Measurements from ENCODE around the gene AGBL5.
"Not testable (repeated sequence)": the region's sequence is repeated elsewhere in the genome, so short reads cannot be mapped to it uniquely, and the experiment has no call there.

DNA sequence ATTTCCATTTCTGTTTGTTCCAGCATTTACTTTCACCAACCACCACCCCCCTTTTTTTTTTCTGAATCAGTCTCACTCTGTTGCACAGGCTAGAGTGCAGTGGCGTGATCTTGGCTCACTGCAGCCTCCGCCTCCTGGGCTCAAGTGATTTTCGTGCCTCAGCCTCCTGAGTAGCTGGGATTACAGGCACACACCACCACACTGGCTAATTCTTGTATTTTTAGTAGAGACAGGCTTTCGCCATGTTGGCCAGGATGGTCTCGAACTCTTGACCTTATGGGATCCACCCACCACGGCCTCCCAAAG is 24.1 kb downstream of the AGBL5 start:
- TF ChIP-seq CTCF, POLR2AphosphoS5 (IDR thresholded peaks at IDR 0.05): not testable (repeated sequence)

Measured in stomach (tissue), 4 donors.